ENCODE measurements around the gene PEAK3. TPM values are rescaled to one million over a fixed set of nuclear protein-coding genes. Genes with fewer than 3 reads are reported as not detected.

PEAK3 gene
- total and polyA plus RNA-seq, 5 experiments from 2014 or later: 0.14 to 0.23 (median 0.15) TPM; not detected in 2

DNA sequence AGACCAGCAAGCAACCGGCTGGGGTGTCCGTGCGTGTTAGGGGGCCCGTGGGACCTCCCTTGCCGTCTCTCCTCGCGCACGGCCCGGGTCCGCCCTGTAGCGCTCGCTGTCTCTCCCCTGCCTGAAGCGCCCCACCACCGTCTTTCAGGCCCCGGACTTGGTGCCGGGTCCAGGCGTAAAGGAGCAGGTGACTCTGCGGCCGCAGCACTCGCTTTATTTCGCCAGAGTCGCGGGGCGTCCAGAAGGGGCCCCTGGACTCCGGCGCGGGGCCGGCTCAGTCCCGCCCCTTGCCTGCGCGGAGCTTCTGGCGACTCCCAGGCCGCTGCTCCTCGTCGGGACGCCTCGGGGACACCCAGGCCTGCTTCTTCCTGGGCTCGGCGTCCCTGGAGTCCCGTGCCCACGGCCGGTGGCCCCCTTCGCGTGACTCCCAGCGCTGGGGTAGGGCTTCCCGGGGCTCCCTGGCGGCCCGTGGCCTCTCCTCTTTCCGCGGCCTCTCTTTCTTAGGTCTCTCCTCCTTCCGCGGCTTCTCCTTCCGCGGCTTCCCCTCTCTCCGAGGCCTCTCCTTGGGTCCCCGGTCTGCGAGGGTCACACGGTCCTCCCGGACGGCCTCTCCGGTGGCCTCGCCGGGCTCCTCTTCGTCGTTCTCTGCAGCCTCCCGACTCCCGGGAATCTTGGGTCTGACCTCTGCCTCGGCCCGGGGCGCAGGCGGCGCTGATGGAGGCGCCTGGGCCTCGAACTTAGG, 29.7 kb downstream of the PEAK3 start:
- H3K27ac Mint-ChIP-seq: peak overlapping the region in 1 of 10 donors; percentile 37
- H3K36me3 Mint-ChIP-seq: peaks cover 0 to 4% (median 0%) of the 10 kb centered on the region in 3 donors
- H3K4me3 Mint-ChIP-seq: peak overlapping the region; percentile 71 to 86 (median 82)
- ATAC-seq (peak in 1 of 2 donors; percentile 10), DNase-seq (peak in 1 of 10 donors; percentile 29)
- H3K9me3 Mint-ChIP-seq: no peaks in the 10 kb centered on the region
- peaks cover 3 to 19% (median 16%) of the 10 kb centered on the region in 4 donors for H3K4me1 Mint-ChIP-seq
- POLR2A ChIA-PET: interaction anchor here (0.8 to 15.8 kb wide), 10 partner anchors 8 to 233 kb away, joined by 3 to 370 read pairs (median 10); partner anchors contain the start of genes GADD45B, PLEKHJ1 and SF3A2
- H3K27me3 Mint-ChIP-seq: peaks cover 0 to 4% (median 0%) of the 10 kb centered on the region in 5 donors

DNA sequence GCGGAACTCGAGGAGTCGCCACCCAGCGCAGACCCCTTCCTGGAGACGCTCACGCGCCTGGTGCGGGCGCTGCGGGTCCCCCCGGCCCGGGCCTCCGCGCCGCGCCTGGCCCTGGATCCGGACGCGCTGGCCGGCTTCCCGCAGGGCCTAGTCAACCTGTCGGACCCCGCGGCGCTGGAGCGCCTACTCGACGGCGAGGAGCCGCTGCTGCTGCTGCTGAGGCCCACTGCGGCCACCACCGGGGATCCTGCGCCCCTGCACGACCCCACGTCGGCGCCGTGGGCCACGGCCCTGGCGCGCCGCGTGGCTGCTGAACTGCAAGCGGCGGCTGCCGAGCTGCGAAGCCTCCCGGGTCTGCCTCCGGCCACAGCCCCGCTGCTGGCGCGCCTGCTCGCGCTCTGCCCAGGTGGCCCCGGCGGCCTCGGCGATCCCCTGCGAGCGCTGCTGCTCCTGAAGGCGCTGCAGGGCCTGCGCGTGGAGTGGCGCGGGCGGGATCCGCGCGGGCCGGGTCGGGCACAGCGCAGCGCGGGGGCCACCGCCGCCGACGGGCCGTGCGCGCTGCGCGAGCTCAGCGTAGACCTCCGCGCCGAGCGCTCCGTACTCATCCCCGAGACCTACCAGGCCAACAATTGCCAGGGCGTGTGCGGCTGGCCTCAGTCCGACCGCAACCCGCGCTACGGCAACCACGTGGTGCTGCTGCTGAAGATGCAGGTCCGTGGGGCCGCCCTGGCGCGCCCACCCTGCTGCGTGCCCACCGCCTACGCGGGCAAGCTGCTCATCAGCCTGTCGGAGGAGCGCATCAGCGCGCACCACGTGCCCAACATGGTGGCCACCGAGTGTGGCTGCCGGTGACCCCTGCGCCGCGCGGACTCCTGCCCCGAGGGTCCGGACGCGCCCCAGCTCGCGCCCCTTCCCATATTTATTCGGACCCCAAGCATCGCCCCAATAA, 30.6 kb downstream of the PEAK3 start:
- Mint-ChIP-seq H3K27ac (peak overlapping the region in 1 of 10 donors; percentile 37), H3K4me3 (peak overlapping the region in 8 of 10 donors; percentile 22 to 82 (median 66)), H3K4me1 (peaks cover 2 to 17% (median 12%) of the 10 kb centered on the region in 4 donors), H3K27me3 (peaks cover 0 to 4% (median 0%) of the 10 kb centered on the region in 5 donors), H3K9me3 (no peaks in the 10 kb centered on the region), H3K36me3 (peaks cover 0 to 8% (median 0%) of the 10 kb centered on the region in 3 donors)
- POLR2A ChIA-PET: interaction anchor here (1.1 to 15.8 kb wide), 7 partner anchors 7 to 143 kb away, joined by 4 to 370 read pairs (median 14); partner anchors contain the start of genes PLEKHJ1 and SF3A2
- ATAC-seq: peak; percentile 31 to 38
- peak in 2 of 10 donors; percentile 30 to 34 for DNase-seq

DNA sequence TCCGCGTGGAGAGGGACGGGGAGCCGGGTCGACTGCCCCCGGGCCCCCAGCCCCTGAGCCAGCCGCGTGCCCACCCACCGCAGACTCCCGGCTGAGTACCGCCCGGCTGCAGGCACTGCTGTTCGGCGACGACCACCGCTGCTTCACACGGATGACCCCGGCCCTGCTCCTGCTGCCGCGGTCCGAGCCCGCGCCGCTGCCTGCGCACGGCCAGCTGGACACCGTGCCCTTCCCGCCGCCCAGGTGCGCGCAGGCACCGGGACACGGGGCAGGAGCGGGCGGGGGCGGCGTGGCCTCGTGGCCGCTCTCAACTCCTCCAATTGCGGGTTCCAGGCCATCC, 31.2 kb downstream of the PEAK3 start:
- Mint-ChIP-seq H3K27me3 (peaks cover 0 to 4% (median 0%) of the 10 kb centered on the region in 5 donors), H3K36me3 (peaks cover 0 to 11% (median 0%) of the 10 kb centered on the region in 3 donors), H3K4me3 (peak overlapping the region in 2 of 10 donors; percentile 30 to 56), H3K27ac (no peak overlapping the region), H3K9me3 (no peaks in the 10 kb centered on the region), H3K4me1 (peaks cover 2 to 17% (median 11%) of the 10 kb centered on the region in 4 donors)
- ATAC-seq: peak in 1 of 2 donors; percentile 1
- POLR2A ChIA-PET: interaction anchor here (9.3 to 15.8 kb wide), 2 partner anchors 12 to 20 kb away, joined by 147 to 370 read pairs; partner anchors contain the start of genes PLEKHJ1 and SF3A2
- no peak for DNase-seq

GRCh38 chr19:2249880-2250765, 31.9 kb downstream of the PEAK3 start:
- POLR2A ChIA-PET: interaction anchor here (0.9 to 15.8 kb wide), 5 partner anchors 8 to 52 kb away, joined by 3 to 370 read pairs (median 9); partner anchors contain the start of genes PLEKHJ1 and SF3A2
- Mint-ChIP-seq H3K4me3 (peak overlapping the region in 7 of 10 donors; percentile 24 to 56 (median 33)), H3K27ac (no peak overlapping the region), H3K36me3 (peaks cover 0 to 17% (median 0%) of the 10 kb centered on the region in 3 donors), H3K4me1 (peaks cover 2 to 17% (median 11%) of the 10 kb centered on the region in 4 donors), H3K27me3 (peaks cover 0 to 4% (median 0%) of the 10 kb centered on the region in 5 donors), H3K9me3 (no peaks in the 10 kb centered on the region)
- DNase-seq (peak in 1 of 10 donors; percentile 22), ATAC-seq (peak in 1 of 2 donors; percentile 8)

DNA sequence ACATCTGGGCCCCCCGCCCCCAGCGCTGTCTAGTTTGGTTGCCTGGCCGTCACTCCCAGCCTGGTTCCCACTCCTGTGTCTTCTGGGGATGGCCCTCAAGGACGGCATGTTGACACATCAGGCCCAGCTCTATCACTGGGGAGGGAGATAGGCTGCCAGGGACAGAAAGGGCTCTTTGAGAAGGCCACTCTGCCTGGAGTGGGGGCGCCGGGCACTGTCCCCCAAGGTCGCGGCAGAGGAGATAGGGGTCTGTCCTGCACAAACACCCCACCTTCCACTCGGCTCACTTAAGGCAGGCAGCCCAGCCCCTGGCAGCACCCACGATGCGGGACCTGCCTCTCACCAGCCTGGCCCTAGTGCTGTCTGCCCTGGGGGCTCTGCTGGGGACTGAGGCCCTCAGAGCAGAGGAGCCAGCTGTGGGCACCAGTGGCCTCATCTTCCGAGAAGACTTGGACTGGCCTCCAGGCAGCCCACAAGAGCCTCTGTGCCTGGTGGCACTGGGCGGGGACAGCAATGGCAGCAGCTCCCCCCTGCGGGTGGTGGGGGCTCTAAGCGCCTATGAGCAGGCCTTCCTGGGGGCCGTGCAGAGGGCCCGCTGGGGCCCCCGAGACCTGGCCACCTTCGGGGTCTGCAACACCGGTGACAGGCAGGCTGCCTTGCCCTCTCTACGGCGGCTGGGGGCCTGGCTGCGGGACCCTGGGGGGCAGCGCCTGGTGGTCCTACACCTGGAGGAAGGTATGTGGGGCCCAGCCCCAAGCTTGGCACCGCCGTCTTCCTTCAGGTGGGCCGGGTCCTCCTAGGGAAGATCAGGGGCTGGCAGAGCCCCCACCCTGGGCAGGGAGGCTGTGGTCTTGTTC, 32.7 kb downstream of the PEAK3 start, which contains the start of gene AMH:
Gene AMH (plus strand): TSS at position 314 of the 857 bp plus-strand sequence. CDS start 10 bp downstream, at position 324.
- H3K27ac Mint-ChIP-seq: no peak within 1 kb of the TSS
- POLR2A ChIA-PET: interaction anchor here (0.6 to 15.8 kb wide), 7 partner anchors 9 to 53 kb away, joined by 3 to 370 read pairs (median 5); partner anchors contain the start of genes PLEKHJ1 and SF3A2
- DNase-seq: no peak

GRCh38 chr19:2248136-2249009, 33.6 kb downstream of the PEAK3 start:
- peaks cover 0 to 28% (median 7%) of the 10 kb centered on the region in 3 donors for H3K36me3 Mint-ChIP-seq
- H3K27me3 Mint-ChIP-seq: peaks cover 0 to 4% (median 0%) of the 10 kb centered on the region in 5 donors
- H3K4me1 Mint-ChIP-seq: peaks cover 2 to 17% (median 7%) of the 10 kb centered on the region in 4 donors
- ATAC-seq (no peak), DNase-seq (no peak)
- peak overlapping the region in 1 of 10 donors; percentile 6 for H3K4me3 Mint-ChIP-seq
- H3K9me3 Mint-ChIP-seq: no peaks in the 10 kb centered on the region
- no peak overlapping the region for H3K27ac Mint-ChIP-seq
- POLR2A ChIA-PET: interaction anchor here (0.6 to 15.8 kb wide), 7 partner anchors 9 to 83 kb away, joined by 3 to 370 read pairs (median 5); partner anchors contain the start of genes PLEKHJ1 and SF3A2

More for the DNA sequence above, 32.7 kb downstream of the PEAK3 start, which contains the start of gene AMH:
- Mint-ChIP-seq H3K36me3 (peaks cover 0 to 25% (median 7%) of the 10 kb centered on the region in 3 donors), H3K27me3 (peaks cover 0 to 4% (median 0%) of the 10 kb centered on the region in 5 donors), H3K9me3 (no peaks in the 10 kb centered on the region), H3K4me3 (peak within 1 kb of the TSS in 7 of 10 donors; percentile 6 to 56 (median 26)), H3K4me1 (peaks cover 2 to 17% (median 11%) of the 10 kb centered on the region in 4 donors)
- no peak for ATAC-seq

GRCh38 chr19:2247433-2248101, 34.4 kb downstream of the PEAK3 start:
- Mint-ChIP-seq H3K9me3 (no peaks in the 10 kb centered on the region), H3K4me3 (no peak overlapping the region), H3K4me1 (peaks cover 4 to 17% (median 7%) of the 10 kb centered on the region in 4 donors), H3K27ac (no peak overlapping the region), H3K36me3 (peaks cover 0 to 31% (median 7%) of the 10 kb centered on the region in 3 donors), H3K27me3 (peaks cover 0 to 3% (median 0%) of the 10 kb centered on the region in 5 donors)
- POLR2A ChIA-PET: interaction anchor here (0.6 to 15.8 kb wide), 3 partner anchors 9 to 82 kb away, joined by 3 to 370 read pairs (median 147); partner anchors contain the start of genes PLEKHJ1 and SF3A2
- no peak for ATAC-seq
- DNase-seq: no peak

DNA sequence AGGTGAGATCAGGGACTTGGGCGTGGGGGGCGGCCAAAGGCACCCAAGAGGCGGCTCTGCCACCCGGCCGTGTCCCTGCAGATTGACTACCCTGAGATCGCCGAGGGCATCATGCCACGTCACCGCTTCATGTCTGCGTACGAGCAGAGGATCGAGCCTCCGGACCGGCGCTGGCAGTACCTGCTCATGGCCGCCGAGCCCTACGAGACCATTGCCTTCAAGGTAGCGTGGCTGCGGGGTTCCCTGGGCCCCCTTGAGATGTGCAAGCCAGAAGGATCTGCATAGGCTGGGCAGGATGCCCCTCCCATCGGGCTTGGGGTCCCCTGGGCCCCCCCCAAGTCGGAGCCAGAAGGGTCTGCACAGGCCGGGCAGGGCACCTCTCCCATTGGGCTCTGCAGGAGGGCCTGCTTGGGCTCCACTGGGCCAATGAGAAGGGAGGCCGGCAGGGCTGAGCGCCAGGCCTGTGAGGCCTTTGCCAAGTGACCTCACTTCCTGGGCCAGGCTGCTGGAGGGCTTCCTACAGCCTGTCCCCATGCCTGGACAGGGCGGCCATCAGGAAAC, 35.1 kb downstream of the PEAK3 start:
- H3K27ac Mint-ChIP-seq: no peak overlapping the region
- no peak for DNase-seq
- H3K4me3 Mint-ChIP-seq: no peak overlapping the region
- peaks cover 0 to 33% (median 7%) of the 10 kb centered on the region in 3 donors for H3K36me3 Mint-ChIP-seq
- peaks cover 0 to 2% (median 0%) of the 10 kb centered on the region in 5 donors for H3K27me3 Mint-ChIP-seq
- ATAC-seq: no peak
- H3K4me1 Mint-ChIP-seq: peaks cover 8 to 15% (median 11%) of the 10 kb centered on the region in 4 donors
- POLR2A ChIA-PET: no interaction called here
- H3K9me3 Mint-ChIP-seq: no peaks in the 10 kb centered on the region

Data from naive thymus-derived CD8-positive, alpha-beta T cell (primary cell).